Measurements from ENCODE around the gene BATF.

GRCh38 chr14:75522983-75523318, 682 bp downstream of the BATF start:
- TF ChIP-seq GATA1 (IDR thresholded peaks at IDR 0.05; ENCODE audit: low read depth, low read length) (no peak), POLR2A (IDR thresholded peaks at IDR 0.05; ENCODE audit: low read length) (no peak)

All from erythroblast (primary cell).